ENCODE measurements around the gene TRERF1. TPM values are rescaled to one million over a fixed set of nuclear protein-coding genes. Genes with fewer than 3 reads are reported as not detected.

Gene TRERF1
- total RNA-seq, 1 donor from 2014 or later = 3.8 TPM

DNA sequence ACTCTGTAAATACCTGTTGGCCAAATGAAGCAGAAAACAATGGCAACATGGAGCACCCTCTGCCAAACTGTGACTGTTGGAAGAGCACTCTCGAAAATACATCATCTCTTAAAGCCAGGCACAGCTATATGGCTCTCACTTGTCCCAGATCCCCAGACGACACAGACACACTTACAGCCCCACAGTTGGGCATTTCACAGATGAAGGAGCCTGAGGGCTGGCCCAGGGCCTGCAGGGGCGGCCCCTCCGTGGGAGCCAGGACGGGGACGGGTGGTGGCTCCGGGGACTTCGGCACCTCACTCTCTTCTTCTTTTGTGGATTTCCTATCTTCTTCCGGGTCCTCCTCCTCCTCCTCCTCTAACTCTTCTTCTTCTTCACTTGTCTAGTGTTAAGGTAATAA, 215.7 kb downstream of the TRERF1 start:
- TF ChIP-seq CTCF (IDR thresholded peaks at IDR 0.05) = no peak
- Histone ChIP-seq H3K4me1 (no peaks in the 10 kb centered on the region), H3K27me3 (no peaks in the 10 kb centered on the region), H3K36me3 (peaks cover 7% of the 10 kb centered on the region), H3K4me3 (no peak overlapping the region), H3K9me3 (no peaks in the 10 kb centered on the region), H3K27ac (no peak overlapping the region)
- no peak for ATAC-seq
- DNase-seq = no peak
- intact Hi-C loops (cut with DNase I) = no loop called here

GRCh38 chr6:42232035-42232434, 219.7 kb downstream of the TRERF1 start:
- TF ChIP-seq CTCF (IDR thresholded peaks at IDR 0.05) = no peak
- ATAC-seq (no peak), DNase-seq (no peak)
- no peaks in the 10 kb centered on the region for H3K9me3 ChIP-seq
- no peak overlapping the region for H3K4me3 ChIP-seq
- no peak overlapping the region for H3K27ac ChIP-seq
- H3K27me3 ChIP-seq = no peaks in the 10 kb centered on the region
- H3K36me3 ChIP-seq = no peaks in the 10 kb centered on the region
- intact Hi-C loops (cut with DNase I) = no loop called here
- no peaks in the 10 kb centered on the region for H3K4me1 ChIP-seq

DNA sequence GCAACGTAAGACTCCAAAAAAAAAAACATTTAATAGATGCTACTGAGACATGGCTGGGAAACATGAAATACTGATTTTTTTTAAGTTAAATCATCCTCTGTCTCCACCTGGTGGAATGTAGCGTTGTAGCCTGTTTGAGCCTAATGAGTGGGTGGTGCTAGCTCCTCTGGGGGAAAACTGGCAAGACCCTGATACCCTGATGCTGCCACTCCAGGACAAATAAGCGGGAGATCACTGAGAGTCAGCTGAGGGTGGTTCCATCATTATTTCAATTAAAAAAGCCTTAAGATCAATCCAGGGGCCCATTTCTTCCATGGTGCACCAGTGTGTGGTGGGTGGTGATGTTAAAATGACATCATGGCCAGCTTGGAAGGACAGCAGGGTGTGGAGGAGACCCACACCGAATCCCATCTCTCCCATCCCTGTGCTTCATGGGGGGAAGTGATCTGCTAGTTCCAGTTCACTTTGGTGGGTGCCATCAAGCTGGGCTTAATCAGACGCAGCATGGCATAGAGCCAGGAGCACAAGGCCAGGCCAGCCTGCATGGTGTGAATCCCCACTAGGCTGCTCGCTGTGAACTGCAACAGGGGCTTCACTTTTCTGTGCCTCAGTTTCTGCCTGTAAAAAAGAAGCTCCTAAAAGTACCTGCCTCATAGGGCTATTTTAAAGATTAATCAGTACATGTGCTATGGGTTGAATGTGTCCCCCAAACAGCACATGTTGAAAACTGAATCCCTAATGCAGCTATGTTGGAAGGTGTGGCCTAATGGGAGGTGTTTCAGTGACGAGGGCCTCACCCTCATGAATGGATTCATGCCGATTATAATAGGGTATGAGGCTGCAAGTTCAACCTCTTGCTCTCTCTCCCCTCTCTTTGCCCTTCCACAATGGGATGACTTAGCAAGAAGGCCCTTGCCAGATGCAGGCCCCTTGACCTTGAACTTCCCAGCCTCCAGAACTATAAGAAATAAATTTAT, 221.1 kb downstream of the TRERF1 start:
- DNase-seq = no peak
- ATAC-seq = no peak
- TF ChIP-seq CTCF (IDR thresholded peaks at IDR 0.05) = no peak

DNA sequence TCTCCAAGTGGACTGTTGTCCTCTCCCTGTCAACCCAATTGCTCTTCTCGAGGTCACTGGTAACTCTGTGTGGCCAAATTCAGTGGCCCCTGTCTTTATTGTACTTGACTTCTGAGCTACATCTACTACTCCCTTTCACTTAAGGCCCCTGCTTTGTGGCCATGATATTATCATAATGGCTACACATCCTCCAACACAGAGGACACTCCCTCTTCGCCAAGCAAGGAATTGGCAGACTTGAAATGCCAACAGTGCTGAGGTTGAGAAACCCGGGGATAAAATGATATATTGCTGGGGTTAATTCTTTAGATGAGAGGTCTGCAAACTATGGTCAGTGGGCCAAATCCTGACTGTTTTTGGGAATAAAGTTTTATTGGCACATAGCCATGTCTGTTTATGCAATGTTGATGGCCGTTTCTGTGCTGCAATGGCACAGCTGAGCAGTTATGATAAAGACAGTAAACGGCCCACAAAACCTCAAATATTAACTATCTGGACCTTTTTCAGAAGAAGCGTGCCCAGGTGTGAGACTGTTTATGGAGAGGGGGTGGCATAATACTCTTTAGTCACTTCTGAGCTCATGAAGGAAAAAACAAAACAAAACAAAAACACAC, 222.1 kb downstream of the TRERF1 start:
- Histone ChIP-seq H3K27ac (no peak overlapping the region), H3K36me3 (no peaks in the 10 kb centered on the region), H3K27me3 (no peaks in the 10 kb centered on the region), H3K4me1 (no peaks in the 10 kb centered on the region), H3K4me3 (no peak overlapping the region), H3K9me3 (no peaks in the 10 kb centered on the region)
- ATAC-seq (no peak), DNase-seq (no peak)
- intact Hi-C loops (cut with DNase I) = no loop called here
- TF ChIP-seq CTCF (IDR thresholded peaks at IDR 0.05) = no peak

More for the DNA sequence above, 221.1 kb downstream of the TRERF1 start:
- Histone ChIP-seq H3K27me3 (no peaks in the 10 kb centered on the region), H3K4me1 (no peaks in the 10 kb centered on the region), H3K27ac (no peak overlapping the region), H3K9me3 (no peaks in the 10 kb centered on the region), H3K36me3 (no peaks in the 10 kb centered on the region), H3K4me3 (no peak overlapping the region)
- intact Hi-C loops (cut with DNase I) = no loop called here

- Histone ChIP-seq H3K4me1 (no peaks in the 10 kb centered on the region), H3K36me3 (no peaks in the 10 kb centered on the region), H3K4me3 (no peak overlapping the region), H3K9me3 (no peaks in the 10 kb centered on the region), H3K27me3 (no peaks in the 10 kb centered on the region), H3K27ac (no peak overlapping the region)
- ATAC-seq = no peak
- no peak for TF ChIP-seq CTCF (IDR thresholded peaks at IDR 0.05)
- DNase-seq = no peak
- intact Hi-C loops (cut with DNase I) = no loop called here
Measured at GRCh38 chr6:42228305-42228704, 223.4 kb downstream of the TRERF1 start.

Data from upper lobe of right lung (tissue), 1 donor.